Endodermal cell (in vitro differentiated cells): Measurements from ENCODE around the gene FLCN. TPM values are rescaled to one million over a fixed set of nuclear protein-coding genes. Genes with fewer than 3 reads are reported as not detected.
"Not testable (repeated sequence)": the region's sequence is repeated elsewhere in the genome, so short reads cannot be mapped to it uniquely, and the experiment has no call there.

Experiments used
- DNase-seq: peaks from one replicate; pipeline ENCODE4 v3.0.0-alpha.2; 2017
- H3K27ac ChIP-seq: 2 replicates; pipeline ENCODE4 v1.5.1; 2013; ENCODE audit warnings: mild to moderate bottlenecking, low read depth, low read length, moderate library complexity
- H3K27me3 ChIP-seq: 2 replicates; pipeline ENCODE4 v1.6.1; 2013; ENCODE audit warnings: mild to moderate bottlenecking, low read length, moderate library complexity; ENCODE audit not compliant: insufficient read depth, control insufficient read depth, poor library complexity, severe bottlenecking
- H3K36me3 ChIP-seq: 2 replicates; pipeline ENCODE4 v1.7.0; 2013; ENCODE audit warnings: mild to moderate bottlenecking, low read length, moderate library complexity; ENCODE audit not compliant: control insufficient read depth, insufficient read depth
- H3K4me1 ChIP-seq: one replicate; pipeline ENCODE4 v1.7.0; 2013; ENCODE audit warnings: low read length; ENCODE audit not compliant: control insufficient read depth, insufficient read depth
- H3K4me3 ChIP-seq: 2 replicates; pipeline ENCODE4 v1.5.1; 2013; ENCODE audit warnings: mild to moderate bottlenecking, low read length, moderate library complexity
- H3K9ac ChIP-seq: 2 replicates; pipeline ENCODE4 v1.6.1; 2013; ENCODE audit warnings: mild to moderate bottlenecking, low read length, moderate library complexity; ENCODE audit not compliant: poor library complexity, severe bottlenecking; ENCODE audit errors: extremely low read depth
- H3K9me3 ChIP-seq: 2 replicates; pipeline ENCODE4 v1.6.1; 2013; ENCODE audit warnings: mild to moderate bottlenecking, low read length, moderate library complexity; ENCODE audit not compliant: control insufficient read depth
- H3K27ac Mint-ChIP-seq: 2 replicates; pipeline ENCODE4 v1.8.0; 2020; ENCODE audit warnings: mixed read lengths
- H3K27me3 Mint-ChIP-seq: 2 replicates; pipeline ENCODE4 v1.8.0; 2021; ENCODE audit warnings: mild to moderate bottlenecking, mixed read lengths; ENCODE audit not compliant: insufficient read depth
- H3K36me3 Mint-ChIP-seq: 2 replicates; pipeline ENCODE4 v1.8.0; 2020; ENCODE audit warnings: low read depth, mixed read lengths
- H3K4me1 Mint-ChIP-seq: 2 replicates; pipeline ENCODE4 v1.8.0; 2020; ENCODE audit warnings: mixed read lengths
- H3K4me3 Mint-ChIP-seq: 2 replicates; pipeline ENCODE4 v1.8.0; 2020; ENCODE audit warnings: mild to moderate bottlenecking, moderate library complexity, mixed read lengths
- H3K9me3 Mint-ChIP-seq: 2 replicates; pipeline ENCODE4 v1.8.0; 2020; ENCODE audit warnings: mild to moderate bottlenecking, mixed read lengths
- WGBS, 2 experiments: methylation state at CpG; one replicate each; pipeline versions ENCODE4 v1.1.5 to v1.1.7; 2013; ENCODE audit warnings: missing lambda C conversion rate in 2 of 2, mixed read lengths in 1 of 2; ENCODE audit not compliant: insufficient coverage in 1 of 2, insufficient read length in 1 of 2; 5-methylcytosine and 5-hydroxymethylcytosine counted together
- total RNA-seq, 2 donors: library from RNA; stranded (reverse); fragmentation: NEBNext Ultra II Directional in 1 of 2; extraction: Animal tissue kit (Norgen Biotek cat#: 25700) in 1 of 2; gene quantifications; 2 replicates in 1 of 2; 3 replicates in 1 of 2; pipeline ENCODE4 v1.2.1, GENCODE V29; 2021
- TF ChIP-seq, protein P1 (sequence below): fragments of 200-600 bp; sonication (generic); conservative IDR thresholded peaks from 2 replicates; pipeline ENCODE4 v1.5.0; 2021; ENCODE audit warnings: antibody characterized with exemption, mild to moderate bottlenecking

The FLCN gene
- total RNA-seq, 2 donors from 2014 or later: 41.8 to 47.2 TPM

DNA sequence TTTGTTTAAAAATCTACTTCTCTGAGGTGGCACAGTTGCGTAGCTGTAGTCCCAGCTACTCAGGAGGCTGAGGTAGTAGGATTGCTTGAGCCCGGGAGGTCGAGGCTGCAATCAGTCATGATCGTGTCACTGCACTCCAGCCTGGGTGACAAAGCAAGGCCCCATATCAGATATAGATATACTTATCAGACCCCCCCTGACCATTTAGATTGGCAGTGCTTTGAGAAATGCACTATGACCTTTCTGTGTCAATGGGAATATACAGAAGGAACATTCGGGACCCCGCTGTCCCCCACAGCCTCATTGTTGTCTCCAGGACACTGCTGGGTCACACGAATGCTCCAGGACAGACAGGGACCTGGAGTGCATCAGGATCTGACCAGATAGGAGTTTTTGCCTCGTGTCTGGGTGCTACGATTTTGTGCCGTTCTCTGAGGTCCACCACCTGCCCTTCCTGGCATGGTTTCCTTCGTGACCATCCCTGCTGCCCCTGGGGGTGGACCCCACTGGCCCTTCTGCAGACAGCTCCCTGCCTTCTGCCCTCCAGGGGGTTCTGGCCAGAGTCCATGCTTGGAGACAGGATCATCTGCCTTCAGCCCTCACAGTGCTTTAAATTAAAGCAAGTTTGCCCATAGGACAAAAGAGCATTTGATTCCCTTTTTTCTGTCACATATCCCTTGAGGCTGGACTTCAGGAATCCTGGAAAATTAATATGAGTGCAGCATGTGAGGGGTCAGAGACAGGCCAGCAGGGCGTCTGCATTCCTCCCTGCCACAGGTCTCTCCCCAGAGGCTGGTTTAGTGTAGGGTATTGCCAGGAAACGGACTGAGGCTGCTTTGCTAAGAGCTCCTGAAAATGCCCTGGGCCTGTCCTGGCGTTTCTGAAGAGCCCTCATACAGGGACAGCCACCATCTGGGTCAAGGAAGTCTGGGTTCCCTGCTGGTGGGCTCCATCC lies 50.1 kb downstream of the FLCN start:
- peak; percentile 64 for DNase-seq
- WGBS, 2 experiments: 69 to 84% methylated on average over 12 to 14 of the region's 14 CpGs
- H3K4me3 ChIP-seq: peak overlapping the region; percentile 48
- no peaks in the 10 kb centered on the region for H3K27me3 ChIP-seq
- H3K27ac ChIP-seq: no peak overlapping the region
- Mint-ChIP-seq H3K27ac (peak overlapping the region; percentile 81), H3K4me3 (no peak overlapping the region), H3K9me3 (no peaks in the 10 kb centered on the region), H3K4me1 (peaks cover 30% of the 10 kb centered on the region), H3K36me3 (peaks cover 30% of the 10 kb centered on the region), H3K27me3 (no peaks in the 10 kb centered on the region)
- H3K9me3 ChIP-seq: no peaks in the 10 kb centered on the region
- H3K9ac ChIP-seq: peak overlapping the region; percentile 26
- H3K36me3 ChIP-seq: peaks cover 31% of the 10 kb centered on the region
- TF ChIP-seq, protein P1, sequence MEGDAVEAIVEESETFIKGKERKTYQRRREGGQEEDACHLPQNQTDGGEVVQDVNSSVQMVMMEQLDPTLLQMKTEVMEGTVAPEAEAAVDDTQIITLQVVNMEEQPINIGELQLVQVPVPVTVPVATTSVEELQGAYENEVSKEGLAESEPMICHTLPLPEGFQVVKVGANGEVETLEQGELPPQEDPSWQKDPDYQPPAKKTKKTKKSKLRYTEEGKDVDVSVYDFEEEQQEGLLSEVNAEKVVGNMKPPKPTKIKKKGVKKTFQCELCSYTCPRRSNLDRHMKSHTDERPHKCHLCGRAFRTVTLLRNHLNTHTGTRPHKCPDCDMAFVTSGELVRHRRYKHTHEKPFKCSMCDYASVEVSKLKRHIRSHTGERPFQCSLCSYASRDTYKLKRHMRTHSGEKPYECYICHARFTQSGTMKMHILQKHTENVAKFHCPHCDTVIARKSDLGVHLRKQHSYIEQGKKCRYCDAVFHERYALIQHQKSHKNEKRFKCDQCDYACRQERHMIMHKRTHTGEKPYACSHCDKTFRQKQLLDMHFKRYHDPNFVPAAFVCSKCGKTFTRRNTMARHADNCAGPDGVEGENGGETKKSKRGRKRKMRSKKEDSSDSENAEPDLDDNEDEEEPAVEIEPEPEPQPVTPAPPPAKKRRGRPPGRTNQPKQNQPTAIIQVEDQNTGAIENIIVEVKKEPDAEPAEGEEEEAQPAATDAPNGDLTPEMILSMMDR: no peak
- peaks cover 20% of the 10 kb centered on the region for H3K4me1 ChIP-seq

DNA sequence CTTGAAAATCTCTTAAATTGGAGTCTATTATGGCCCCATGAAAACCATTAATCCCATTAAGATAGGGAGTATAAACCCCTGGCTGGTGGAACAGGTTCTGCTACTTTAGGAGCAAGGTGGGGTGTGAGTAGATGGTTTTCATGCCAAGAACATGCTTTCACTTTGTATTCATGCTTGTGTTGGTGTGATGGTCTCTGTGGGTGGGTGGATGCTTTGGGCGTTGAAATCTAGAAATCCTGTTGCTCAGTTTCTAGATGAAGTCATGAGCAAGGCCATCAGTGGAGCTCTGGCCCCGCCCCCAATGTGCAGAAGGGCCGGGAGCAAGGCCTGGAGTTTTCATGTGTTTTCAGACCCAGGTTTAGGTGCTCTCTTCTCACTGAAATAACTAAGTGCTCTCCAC lies 50.9 kb downstream of the FLCN start:
- Histone ChIP-seq H3K9me3 (no peaks in the 10 kb centered on the region), H3K9ac (peak overlapping the region; percentile 26), H3K27me3 (no peaks in the 10 kb centered on the region), H3K27ac (no peak overlapping the region), H3K4me1 (peaks cover 20% of the 10 kb centered on the region), H3K36me3 (peaks cover 35% of the 10 kb centered on the region), H3K4me3 (peak overlapping the region; percentile 34)
- WGBS, 2 experiments: 69 to 85% methylated on average over 3 of the region's 3 CpGs
- Mint-ChIP-seq H3K36me3 (peaks cover 36% of the 10 kb centered on the region), H3K27ac (peak overlapping the region; percentile 81), H3K4me3 (no peak overlapping the region), H3K4me1 (peaks cover 30% of the 10 kb centered on the region), H3K27me3 (no peaks in the 10 kb centered on the region), H3K9me3 (no peaks in the 10 kb centered on the region)
- TF ChIP-seq, protein P1: no peak
- DNase-seq: no peak

DNA sequence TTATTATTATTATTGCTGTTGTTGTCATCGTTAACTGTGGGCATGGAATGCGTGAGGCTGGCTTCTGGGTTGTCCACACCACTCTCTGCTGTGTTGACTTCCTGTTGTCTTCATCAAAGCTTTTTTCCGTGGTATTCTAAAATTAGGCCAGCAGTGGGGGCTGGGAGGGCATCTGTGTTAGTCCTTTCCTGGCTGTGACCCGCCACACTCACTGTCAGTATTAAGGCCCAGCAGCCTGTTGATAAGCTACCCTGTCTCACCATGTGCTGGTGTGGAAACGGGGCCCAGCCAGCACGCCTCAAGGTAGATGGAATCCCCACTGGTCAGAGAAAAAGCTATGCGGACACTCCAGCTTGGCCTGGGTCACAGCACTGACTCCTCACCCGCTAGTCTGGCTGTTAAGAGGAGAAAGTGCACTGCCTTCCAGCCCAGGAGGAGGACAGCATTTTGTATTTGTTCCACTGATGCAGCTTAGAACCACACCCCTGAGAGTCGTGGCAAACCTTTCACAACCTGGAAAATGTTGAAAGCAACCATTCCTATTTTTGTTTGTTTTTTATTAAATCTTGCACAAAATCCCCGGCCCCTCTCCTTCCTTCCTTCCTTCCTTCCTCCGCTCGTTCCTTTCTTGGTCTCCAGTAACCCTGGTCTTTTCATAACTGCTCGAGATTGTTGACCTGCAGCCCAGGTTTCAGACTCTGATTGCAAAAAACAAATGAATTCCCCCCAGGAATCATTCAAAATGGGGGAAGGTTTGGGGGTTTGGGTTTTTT lies 51.8 kb downstream of the FLCN start:
- H3K9ac ChIP-seq, DNase-seq, H3K27me3 Mint-ChIP-seq, H3K9me3 Mint-ChIP-seq, H3K9me3 ChIP-seq, H3K4me3 Mint-ChIP-seq, H3K27ac Mint-ChIP-seq, H3K27me3 ChIP-seq, H3K27ac ChIP-seq: not testable (repeated sequence)
- Histone ChIP-seq H3K4me3 (peak overlapping the region; percentile 34), H3K4me1 (peaks cover 18% of the 10 kb centered on the region), H3K36me3 (peaks cover 41% of the 10 kb centered on the region)
- H3K4me1 Mint-ChIP-seq: peaks cover 30% of the 10 kb centered on the region
- WGBS, 2 experiments: 85 to 91% methylated on average over 5 to 11 of the region's 13 CpGs
- peaks cover 44% of the 10 kb centered on the region for H3K36me3 Mint-ChIP-seq
